Fibroblast of the aortic adventitia (primary cell): Measurements from ENCODE around the gene EFNB3. TPM values are rescaled to one million over a fixed set of nuclear protein-coding genes. Genes with fewer than 3 reads are reported as not detected.

Source experiments
- DNase-seq: peaks from one replicate; pipeline ENCODE4 v3.0.0-alpha.2; 2010; ENCODE audit warnings: low read depth
- H3K4me3 ChIP-seq: 2 replicates; pipeline ENCODE4 v1.5.1; 2011; ENCODE audit warnings: low read depth, mild to moderate bottlenecking, control low read depth, low read length, moderate library complexity
- total RNA-seq: library from RNA; depleted of rRNA; stranded (reverse); fragments of >200 nt; gene quantifications from 2 replicates; pipeline ENCODE4 v1.2.3, GENCODE V29; 2012; ENCODE audit warnings: low replicate concordance
- TF ChIP-seq, protein P1 (sequence below): IDR thresholded peaks from 2 replicates; pipeline ENCODE4 v1.5.1; 2011; ENCODE audit warnings: mild to moderate bottlenecking, low read length, control low read depth, inconsistent platforms; ENCODE audit not compliant: insufficient read depth

The EFNB3 gene, protein sequence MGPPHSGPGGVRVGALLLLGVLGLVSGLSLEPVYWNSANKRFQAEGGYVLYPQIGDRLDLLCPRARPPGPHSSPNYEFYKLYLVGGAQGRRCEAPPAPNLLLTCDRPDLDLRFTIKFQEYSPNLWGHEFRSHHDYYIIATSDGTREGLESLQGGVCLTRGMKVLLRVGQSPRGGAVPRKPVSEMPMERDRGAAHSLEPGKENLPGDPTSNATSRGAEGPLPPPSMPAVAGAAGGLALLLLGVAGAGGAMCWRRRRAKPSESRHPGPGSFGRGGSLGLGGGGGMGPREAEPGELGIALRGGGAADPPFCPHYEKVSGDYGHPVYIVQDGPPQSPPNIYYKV
- 0.90 and 3.9 TPM in 2 replicates for total RNA-seq

DNA sequence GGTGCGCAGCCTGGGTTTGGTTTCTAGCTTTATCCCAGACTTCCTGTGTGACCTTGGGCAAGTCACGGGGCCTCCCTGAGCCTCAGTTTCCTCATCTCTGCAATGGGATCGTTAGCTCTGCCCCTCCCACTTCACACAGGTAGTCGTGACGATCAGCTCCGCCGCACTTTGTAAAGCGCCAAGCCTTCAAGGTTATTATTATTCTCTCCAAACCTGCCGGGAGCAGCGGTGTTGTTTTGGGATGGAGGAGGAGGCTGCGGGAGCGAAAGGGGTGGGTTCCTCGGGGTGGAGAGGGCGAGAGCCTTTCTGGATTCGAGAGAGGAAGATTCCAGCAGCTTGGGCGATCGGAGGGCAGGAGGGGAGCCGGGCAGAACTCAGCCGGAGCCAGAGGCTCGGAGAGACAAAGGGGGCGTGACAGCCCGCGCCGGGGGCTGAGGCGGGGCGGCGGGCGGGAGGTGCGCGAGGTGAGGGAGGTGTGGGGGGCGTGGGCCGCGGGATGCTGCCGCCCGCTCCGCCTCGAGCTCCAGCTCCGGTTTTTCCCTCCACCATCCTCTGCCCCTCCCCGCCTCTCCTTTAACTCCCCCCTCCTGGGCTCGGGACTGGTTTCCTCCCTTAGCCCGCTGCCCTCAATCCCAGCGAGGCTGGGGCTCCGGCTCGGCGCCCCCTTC is at the start of gene EFNB3:
Gene EFNB3, plus strand, starts transcription at position 602 of the 668 bp plus-strand sequence. CDS start 397 bp downstream, outside the sequence.
- peak within 1 kb of the TSS; percentile 66 for H3K4me3 ChIP-seq
- TF ChIP-seq, protein P1, sequence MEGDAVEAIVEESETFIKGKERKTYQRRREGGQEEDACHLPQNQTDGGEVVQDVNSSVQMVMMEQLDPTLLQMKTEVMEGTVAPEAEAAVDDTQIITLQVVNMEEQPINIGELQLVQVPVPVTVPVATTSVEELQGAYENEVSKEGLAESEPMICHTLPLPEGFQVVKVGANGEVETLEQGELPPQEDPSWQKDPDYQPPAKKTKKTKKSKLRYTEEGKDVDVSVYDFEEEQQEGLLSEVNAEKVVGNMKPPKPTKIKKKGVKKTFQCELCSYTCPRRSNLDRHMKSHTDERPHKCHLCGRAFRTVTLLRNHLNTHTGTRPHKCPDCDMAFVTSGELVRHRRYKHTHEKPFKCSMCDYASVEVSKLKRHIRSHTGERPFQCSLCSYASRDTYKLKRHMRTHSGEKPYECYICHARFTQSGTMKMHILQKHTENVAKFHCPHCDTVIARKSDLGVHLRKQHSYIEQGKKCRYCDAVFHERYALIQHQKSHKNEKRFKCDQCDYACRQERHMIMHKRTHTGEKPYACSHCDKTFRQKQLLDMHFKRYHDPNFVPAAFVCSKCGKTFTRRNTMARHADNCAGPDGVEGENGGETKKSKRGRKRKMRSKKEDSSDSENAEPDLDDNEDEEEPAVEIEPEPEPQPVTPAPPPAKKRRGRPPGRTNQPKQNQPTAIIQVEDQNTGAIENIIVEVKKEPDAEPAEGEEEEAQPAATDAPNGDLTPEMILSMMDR: no peak
- DNase-seq: peak; percentile 36

DNA sequence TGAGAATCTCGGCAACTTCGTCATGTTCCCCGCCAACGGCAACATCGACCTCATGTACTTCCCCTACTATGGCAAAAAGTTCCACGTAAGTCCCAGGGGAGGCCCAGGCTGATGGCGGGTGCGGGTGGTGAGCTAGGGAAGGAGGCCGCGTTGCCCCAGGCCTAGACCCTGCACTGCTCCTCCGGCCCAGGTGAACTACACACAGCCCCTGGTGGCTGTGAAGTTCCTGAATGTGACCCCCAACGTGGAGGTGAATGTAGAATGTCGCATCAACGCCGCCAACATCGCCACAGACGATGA is 49.5 kb upstream of the EFNB3 start:
- no peak overlapping the region for H3K4me3 ChIP-seq
- TF ChIP-seq, protein P1: no peak
- DNase-seq: no peak

DNA sequence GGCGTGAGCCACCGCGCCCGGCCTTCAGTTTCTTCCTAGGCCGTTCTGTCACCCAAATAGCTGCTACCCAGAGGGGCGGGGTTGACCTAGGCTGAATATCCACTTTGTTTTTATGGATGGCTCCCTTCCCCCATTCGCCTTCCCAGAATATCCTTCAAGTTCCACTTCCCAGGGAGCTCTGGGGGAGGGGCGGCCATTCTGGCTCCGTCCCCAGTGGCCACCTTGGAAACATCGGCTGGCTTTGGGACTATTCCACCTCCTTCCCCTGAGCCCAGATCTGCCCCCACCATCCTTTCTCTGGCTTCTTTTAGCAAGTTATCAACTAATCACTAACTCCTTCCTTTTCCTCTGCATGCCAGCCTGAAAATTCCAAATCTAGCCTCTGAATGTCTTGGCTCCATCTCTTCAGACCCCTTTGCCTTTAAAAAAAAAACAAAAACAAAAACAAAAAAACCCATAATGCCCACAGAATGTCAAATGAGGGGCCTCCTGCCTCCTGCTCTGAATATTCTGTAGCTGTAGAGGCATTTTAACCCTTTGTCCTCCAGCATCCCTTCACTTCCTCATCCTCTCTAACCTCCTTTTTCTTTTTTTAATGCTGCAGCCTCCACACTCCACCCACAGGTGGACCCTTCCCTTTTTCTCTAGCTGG is 47.9 kb upstream of the EFNB3 start:
- H3K4me3 ChIP-seq: no peak overlapping the region
- TF ChIP-seq, protein P1: no peak
- DNase-seq: peak; percentile 11

DNA sequence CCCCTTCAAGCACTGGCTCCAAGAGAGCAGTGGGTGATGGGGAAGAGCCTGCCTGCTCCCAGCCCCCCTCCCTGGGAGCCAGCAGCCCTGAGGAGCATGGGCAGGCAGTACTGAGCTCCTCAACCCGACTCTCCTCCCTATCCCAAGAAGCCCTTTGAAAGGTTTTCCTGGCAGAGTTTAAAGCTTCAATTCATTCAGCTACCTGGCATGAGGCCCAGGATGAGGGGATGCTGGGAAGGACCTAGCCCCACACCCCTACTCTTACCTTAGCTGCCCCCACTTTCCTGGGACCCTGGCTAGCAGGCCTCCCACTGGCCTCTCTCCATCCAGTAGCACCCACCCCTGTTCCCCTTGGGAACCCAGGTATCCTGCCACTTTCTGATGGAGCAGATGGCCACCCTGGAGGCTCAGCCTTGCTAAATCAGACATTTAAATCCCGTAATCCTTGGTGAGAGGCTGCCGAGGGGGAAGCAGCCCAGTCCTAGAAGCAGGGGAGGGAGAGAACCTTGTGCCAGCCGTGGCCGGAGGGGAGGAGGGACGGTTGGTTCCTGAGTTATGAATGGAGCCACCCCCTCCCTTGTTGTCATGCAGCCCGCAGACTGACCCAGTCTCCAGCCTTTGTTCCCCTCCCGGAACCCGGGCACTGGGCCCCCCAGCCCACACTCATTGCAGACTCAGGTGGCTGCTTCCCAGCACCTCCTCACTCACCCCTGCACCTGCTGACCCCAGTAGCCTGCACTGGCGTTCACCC is 37.2 kb upstream of the EFNB3 start:
- TF ChIP-seq, protein P1: no peak
- H3K4me3 ChIP-seq: no peak overlapping the region
- no peak for DNase-seq

DNA sequence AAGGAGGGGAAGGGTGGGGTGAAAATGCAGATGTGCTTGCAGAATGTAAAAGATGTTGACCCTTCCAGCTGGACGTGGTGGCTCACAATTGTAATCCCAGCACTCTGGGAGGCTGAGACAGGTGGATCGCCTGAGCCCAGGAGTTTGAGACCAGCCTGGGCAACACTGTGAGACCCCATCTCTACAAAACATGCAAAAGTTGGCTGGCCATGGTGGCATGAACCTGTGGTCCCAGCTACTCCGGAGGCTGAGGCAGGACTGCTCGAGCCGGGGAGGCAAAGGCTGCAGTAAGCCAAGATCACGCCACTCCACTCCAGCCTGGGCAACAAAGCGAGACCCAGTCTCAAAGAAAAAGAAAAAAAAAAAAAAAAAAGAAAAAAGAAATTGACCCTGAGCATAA is 36.5 kb upstream of the EFNB3 start:
- DNase-seq: no peak
- H3K4me3 ChIP-seq: no peak overlapping the region

DNA sequence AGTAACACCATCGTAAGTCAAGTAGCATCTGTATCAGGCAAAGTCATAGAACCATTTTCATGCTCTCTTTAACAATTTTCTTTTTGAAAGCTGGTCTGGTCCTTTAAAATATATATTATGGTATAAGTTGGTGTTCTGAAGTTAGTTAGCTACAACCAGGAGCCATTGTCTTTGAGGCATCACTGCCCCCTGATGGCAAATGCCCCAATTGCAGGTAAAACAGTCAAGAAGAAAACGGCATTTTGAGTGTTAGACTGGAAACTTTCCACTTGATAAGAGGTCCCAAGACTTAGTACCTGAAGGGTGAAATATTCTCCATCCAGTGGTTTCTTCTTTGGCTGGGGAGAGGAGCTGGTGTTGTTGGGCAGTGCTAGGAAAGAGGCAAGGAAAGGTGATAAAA is 31.8 kb upstream of the EFNB3 start:
- TF ChIP-seq, protein P1: peak; percentile 36
- no peak for DNase-seq
- no peak overlapping the region for H3K4me3 ChIP-seq

More for the DNA sequence above, 36.5 kb upstream of the EFNB3 start:
- TF ChIP-seq, protein P1: no peak
